DMS53 treated with DMSO at 0.1 percent for 48 hours (cell line): ENCODE measurements around the gene NR1D2.

Source experiments
- DNase-seq: peaks from one replicate; lab custom pipeline; 2025; ENCODE audit not compliant: unreplicated experiment; lab: John Stamatoyannopoulos, UW

NR1D2 gene

GRCh38 chr3:23928524-23928923 is 16.6 kb upstream of the NR1D2 start:
- peak; percentile 6 for DNase-seq

DNA sequence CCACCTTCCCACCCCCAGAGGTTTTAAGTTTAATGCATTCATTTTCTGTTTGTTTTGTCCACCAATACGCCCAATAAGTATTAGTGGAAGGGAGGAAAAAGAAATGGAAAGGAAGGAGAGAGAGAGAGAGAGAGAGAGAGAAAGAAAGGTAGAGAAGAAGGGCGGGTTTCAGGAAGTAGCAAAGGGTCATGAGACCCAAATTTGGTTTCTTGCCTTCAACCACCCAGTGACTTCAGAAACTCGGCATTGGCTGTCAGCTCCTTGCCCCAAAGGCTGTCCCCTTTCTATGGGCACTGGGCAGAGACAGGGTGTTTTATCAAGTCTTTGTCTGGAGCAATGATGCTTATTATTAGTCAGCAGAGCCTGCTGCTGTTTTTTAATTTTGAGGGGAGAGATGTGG is 13.5 kb upstream of the NR1D2 start:
- DNase-seq, result no peak

DNA sequence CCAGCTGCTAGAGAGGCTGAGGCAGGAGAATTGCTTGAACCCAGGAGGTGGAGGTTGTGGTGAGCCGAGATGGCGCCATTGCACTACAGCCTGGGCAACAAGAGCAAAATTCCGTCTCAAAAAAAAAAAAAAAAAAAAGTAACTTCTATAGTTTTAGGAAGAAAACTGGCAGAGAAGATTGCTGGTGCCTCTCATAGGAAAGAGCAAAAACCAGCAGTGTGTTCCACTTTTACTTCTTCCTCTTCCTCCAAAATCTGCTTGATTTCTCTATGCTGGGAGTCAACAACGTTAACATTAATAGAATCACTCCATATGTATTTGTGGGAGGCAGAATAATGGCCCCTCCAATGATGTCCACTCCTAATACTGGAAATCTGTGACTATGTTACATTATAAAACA is 12.5 kb upstream of the NR1D2 start:
- DNase-seq, result no peak

- no peak for DNase-seq
These were observed 10.8 kb upstream of the NR1D2 start for GRCh38 chr3:23934253-23934652.

DNA sequence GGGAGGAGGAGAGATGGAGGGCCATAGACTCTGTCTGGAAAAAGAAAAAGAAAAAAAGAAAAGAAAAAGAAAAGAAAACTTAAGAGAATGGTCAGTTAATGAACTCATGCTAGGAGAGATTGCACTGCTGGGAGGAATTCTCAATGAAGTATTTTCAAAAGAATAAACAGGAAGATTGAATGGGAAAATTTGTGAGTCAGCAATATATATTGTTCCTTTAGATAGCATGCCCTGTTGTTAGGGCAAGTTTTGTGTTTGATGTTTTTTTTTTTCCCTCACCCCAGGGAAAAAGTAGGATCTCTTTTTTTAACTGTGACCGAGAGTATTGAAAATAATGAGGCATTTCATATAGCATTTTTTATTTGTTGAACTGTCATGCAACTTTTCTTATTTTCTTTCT is 7.8 kb upstream of the NR1D2 start:
- no peak for DNase-seq

DNA sequence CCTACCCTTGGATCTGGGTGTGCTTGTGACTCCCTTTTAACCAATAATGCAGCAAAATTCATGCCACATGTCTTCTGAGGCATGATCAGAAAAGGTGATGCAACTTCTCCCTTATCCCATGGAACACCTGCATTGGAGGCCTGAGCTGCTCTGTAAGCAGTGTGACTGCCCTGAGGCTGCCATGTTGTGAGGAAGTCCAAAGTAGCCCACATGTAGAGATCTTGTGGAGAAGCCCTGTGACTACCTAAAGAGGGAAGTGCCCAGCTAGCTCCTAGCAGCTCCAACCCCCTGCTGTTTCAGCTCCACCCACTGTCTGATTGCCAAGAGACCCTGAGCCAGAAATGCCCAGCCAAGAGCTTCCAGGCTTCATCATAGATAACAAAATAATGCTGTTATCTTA is 6.4 kb upstream of the NR1D2 start:
- no peak for DNase-seq

DNA sequence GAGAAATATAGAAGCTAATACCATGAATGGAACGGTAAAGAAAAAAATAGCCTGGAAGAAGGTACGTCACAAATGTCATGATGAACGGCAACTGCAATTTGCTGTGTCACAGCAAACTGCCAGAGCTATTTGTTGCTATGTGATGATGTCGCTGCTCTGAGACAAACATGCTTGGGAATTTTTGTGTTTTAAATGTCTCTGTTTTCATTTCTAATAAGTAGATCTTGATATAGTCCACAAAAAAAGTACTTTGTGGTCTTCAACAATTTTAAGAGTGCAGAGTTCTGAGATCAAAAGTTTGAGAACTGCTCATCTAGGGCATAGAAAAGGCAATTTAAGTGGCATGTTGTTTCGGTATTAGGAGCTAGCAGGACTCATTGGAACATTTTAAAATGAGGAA is 4.3 kb upstream of the NR1D2 start:
- DNase-seq, result no peak

DNA sequence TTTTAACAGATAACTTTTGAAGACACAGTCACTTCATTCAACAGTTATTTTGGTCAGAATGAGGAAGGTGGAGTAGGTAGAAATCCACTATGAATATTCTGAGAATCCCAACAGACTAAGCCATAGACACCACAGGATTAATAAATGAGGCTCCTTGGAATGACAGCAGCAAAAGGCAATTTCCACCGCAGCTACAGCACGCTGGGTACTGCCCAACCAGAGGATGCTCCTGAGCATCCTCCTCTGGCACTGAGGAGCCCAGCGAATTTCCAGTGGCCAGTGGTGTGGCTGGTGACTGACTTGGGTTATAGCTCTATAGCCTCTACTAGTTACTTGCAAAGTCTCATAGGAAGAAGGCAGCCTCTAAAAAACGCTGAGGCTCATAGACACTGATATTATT is 3.6 kb upstream of the NR1D2 start:
- no peak for DNase-seq

DNA sequence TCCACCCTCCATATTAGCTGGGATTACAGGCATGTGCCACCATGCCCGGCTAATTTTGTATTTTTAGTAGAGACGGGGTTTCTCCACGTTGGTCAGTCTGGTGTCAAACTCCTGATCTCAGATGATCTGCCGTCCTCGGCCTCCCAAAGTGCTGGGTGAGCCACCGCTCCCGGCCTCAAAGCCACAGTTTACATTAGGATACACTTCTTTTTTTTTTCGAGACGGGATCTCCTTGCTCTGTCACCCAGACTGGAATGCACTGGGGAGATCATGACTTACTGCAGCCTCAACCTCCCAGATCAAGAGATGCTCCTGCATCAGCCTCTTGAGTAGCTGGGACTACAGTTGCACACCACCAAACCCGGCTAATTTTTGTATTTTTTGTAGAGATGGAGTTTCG is 2.5 kb upstream of the NR1D2 start:
- no peak for DNase-seq

- DNase-seq, result no peak
These were observed 891 bp upstream of the NR1D2 start for GRCh38 chr3:23944007-23944783.

DNA sequence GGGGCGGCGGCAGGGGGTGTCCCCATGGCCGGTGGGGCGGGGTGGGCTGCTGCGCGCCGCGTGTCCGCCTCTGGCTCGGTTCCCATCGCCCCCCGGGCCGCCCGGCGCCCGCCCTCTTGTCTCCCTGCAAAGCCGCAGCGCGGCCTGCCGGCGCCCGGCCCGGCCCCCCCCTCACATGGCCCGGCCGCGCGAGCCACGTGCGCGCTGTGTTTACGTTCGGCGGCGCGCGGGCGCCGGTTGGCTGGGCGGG is 502 bp downstream of the NR1D2 start:
- no peak for DNase-seq

DNA sequence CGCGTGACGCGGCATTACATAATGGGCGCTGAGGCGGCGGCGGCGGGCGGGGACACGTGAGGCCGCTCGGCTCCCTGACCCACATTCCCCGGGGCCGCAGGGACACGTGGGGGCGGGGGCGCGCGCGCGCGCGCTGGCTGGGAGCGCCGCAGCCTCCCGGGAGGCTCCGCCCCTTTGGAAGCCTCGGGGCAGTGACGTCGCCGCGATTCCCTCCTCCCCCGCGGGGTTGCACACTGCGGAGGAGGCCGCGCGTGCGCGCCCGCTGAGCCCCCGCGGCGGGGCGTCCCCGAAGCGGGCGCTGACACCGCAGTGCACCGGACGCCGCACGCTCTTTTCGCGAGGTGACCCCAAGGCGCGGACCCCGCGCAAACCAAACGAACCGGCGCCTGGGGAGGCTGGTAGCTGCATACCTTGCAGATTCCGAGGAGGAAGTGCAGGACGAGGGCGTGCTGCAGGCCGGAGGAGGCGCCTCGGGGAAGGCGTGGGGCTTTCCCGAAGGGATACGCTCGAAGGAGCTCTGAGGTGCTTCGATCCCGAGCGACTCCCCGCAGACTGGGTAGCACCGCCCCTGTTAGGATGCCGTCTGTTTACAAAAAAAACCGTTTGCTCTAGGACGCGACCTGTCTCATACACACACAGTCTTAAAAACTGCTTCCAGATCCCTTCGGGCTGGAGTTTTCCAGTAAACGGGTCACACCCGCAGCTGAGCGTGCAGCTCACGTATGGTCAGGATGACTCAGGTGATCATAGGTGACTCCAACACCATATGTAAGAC is 1.0 kb downstream of the NR1D2 start:
- peak; percentile 47 for DNase-seq

GRCh38 chr3:23948761-23949160 is 3.7 kb downstream of the NR1D2 start:
- DNase-seq, result no peak

DNA sequence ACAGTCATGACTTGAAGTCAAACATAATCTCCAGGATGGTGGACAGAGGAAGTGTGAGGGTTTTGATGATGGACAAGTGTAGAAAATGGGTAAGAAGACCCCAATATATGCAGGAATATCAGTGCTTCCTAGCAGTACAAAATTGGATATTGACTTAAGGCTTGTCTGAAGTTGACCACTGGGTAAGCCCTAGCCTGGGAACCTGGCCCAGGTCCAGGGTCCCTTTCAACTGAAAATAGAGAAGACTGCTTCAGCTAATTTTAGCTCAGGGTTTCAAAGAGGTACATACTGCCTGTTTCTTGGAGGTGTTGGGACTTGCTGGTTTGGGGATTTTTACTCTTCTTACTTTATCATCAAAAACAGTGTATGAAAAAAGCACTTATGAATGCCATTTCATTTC is 4.7 kb downstream of the NR1D2 start:
- DNase-seq, result no peak

- DNase-seq, result no peak
These were observed 5.2 kb downstream of the NR1D2 start for GRCh38 chr3:23950293-23950692.

GRCh38 chr3:23952646-23953045 is 7.6 kb downstream of the NR1D2 start:
- no peak for DNase-seq

GRCh38 chr3:23953523-23953922 is 8.4 kb downstream of the NR1D2 start:
- no peak for DNase-seq

- no peak for DNase-seq
These were observed 9.1 kb downstream of the NR1D2 start for GRCh38 chr3:23954144-23954543.

DNA sequence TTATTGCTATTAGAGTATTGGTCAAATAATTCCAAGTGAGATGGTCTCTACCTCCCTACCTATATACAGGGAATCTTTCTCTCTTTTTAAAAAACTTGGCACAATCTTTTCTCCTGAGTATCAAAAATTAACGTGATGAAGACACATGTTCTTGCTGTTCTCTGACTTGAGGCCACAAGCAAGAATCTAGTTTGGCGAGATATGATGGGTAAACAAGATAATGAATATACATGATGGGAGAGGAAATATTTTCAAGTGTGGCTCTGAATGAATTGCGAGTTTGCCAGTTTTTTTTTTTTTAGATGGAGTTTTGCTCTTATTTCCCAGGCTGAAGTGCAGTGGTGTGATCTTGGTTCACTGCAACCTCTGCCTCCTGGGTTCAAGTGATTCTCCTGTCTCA is 11.6 kb downstream of the NR1D2 start:
- DNase-seq, result no peak

DNA sequence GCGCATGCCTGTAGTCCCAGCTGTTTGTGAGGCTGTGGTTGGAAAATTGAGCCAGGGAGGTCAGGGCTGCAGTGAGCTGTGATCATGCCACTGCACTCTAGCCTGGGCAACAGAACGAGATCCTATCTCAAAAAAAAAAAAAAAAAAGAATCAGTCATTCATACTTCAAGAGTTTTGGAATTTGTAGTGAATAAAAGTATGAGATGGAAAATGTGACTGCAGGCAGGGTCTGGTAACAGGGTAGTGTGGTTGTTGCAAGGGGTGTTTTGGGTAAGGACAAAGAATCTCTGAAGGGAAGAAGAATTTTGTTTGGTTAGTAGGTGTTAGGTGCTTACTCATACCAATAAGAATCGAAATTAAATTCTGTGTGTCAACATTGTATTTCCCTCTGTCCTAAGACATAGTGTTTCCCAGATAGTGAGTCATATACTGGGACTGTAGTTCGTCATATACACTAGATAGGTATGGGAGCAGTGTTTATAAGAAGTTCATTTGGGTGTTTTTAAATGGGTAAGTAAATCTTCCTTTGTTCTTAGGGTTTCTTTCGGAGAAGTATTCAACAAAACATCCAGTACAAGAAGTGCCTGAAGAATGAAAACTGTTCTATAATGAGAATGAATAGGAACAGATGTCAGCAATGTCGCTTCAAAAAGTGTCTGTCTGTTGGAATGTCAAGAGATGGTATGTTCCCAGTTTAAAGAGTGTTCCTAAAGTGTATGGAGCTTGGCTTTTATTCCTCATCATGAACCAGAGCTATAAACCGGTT is 14.2 kb downstream of the NR1D2 start:
- no peak for DNase-seq

DNA sequence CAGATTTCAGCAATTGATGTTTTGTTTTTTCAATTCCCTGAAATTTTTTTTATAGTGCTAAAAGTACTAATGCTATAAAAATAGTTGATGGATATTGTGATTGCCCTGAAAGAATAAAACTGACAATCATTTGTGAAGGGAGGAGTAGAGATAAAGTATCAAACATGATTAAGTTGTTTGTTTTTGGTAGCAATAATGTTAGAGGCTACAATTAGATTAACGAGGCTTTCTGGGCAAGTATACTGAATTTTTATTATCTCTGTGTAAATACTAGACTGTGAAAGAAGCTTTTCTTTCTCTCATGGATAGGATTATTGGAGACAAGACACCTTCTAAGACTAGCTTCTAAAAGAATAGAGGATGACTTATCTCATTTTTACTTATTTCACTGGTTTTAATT is 15.6 kb downstream of the NR1D2 start:
- no peak for DNase-seq

GRCh38 chr3:23961066-23961465 is 16.0 kb downstream of the NR1D2 start:
- no peak for DNase-seq
